ENCODE results near the gene CSF3R. TPM values are rescaled to one million over a fixed set of nuclear protein-coding genes. Genes with fewer than 3 reads are reported as not detected.

Gene CSF3R
- total RNA-seq, 1 experiment from 2014 or later, result not detected

- Mint-ChIP-seq H3K36me3 (ENCODE audit: insufficient read depth in 1 of 3, low read depth in 3 of 3) (no peaks in the 10 kb centered on the region), H3K27ac (peak overlapping the region in 1 of 3 experiments; percentile 67; a peak in 1 of 7 replicates), H3K4me1 (peaks cover 9 to 10% of the 10 kb centered on the region in 2 experiments), H3K27me3 (ENCODE audit: low read depth) (no peaks in the 10 kb centered on the region), H3K9me3 (no peaks in the 10 kb centered on the region), H3K4me3 (no peak overlapping the region)
- H3K4me2 ChIP-seq (ENCODE audit: insufficient read depth, insufficient read length, low read length), result no peak overlapping the region
- no peak overlapping the region for H2BK15ac ChIP-seq (ENCODE audit: low read depth, low read length)
- no peak overlapping the region for H3K27ac ChIP-seq (ENCODE audit: insufficient read length, low read depth, low read length)
- DNase-seq, result no peak
- no peaks in the 10 kb centered on the region for H3K9me3 ChIP-seq (ENCODE audit: control insufficient read depth, low read depth, low read length)
- H2BK12ac ChIP-seq (ENCODE audit: insufficient read length, low read depth, low read length), result no peak overlapping the region
- no peak overlapping the region for H3K56ac ChIP-seq (ENCODE audit: insufficient read length, low read depth, low read length)
- H3K18ac ChIP-seq (ENCODE audit: insufficient read length, low read depth, low read length), result no peak overlapping the region
- H3K27me3 ChIP-seq (ENCODE audit: insufficient read depth, low read length), result no peaks in the 10 kb centered on the region
- H2BK5ac ChIP-seq (ENCODE audit: insufficient read length, low read length), result no peak overlapping the region
- no peaks in the 10 kb centered on the region for H3K23me2 ChIP-seq (ENCODE audit: insufficient read length, low read depth, low read length, poor library complexity, severe bottlenecking)
- H3K79me1 ChIP-seq (ENCODE audit: insufficient read depth, low read depth, low read length, poor library complexity, severe bottlenecking), result no peaks in the 10 kb centered on the region
- no peaks in the 10 kb centered on the region for H4K20me1 ChIP-seq (ENCODE audit: control insufficient read depth, insufficient read depth, insufficient read length)
- no peak overlapping the region for H2BK20ac ChIP-seq (ENCODE audit: low read depth, low read length, poor library complexity, severe bottlenecking)
- no peak overlapping the region for H3K23ac ChIP-seq (ENCODE audit: insufficient read length, low read depth, low read length)
- H3K14ac ChIP-seq (ENCODE audit: insufficient read depth, low read length), result no peak overlapping the region; the same call in 1 of the 2 replicates
- H2BK120ac ChIP-seq (ENCODE audit: low read depth, low read length, poor library complexity, severe bottlenecking), result no peak overlapping the region
- H3K9ac ChIP-seq (ENCODE audit: extremely low read depth, insufficient read length, low read length), result no peak overlapping the region
- no peak overlapping the region for H4K91ac ChIP-seq (ENCODE audit: insufficient read length, low read depth, low read length)
- TF ChIP-seq, protein P1, sequence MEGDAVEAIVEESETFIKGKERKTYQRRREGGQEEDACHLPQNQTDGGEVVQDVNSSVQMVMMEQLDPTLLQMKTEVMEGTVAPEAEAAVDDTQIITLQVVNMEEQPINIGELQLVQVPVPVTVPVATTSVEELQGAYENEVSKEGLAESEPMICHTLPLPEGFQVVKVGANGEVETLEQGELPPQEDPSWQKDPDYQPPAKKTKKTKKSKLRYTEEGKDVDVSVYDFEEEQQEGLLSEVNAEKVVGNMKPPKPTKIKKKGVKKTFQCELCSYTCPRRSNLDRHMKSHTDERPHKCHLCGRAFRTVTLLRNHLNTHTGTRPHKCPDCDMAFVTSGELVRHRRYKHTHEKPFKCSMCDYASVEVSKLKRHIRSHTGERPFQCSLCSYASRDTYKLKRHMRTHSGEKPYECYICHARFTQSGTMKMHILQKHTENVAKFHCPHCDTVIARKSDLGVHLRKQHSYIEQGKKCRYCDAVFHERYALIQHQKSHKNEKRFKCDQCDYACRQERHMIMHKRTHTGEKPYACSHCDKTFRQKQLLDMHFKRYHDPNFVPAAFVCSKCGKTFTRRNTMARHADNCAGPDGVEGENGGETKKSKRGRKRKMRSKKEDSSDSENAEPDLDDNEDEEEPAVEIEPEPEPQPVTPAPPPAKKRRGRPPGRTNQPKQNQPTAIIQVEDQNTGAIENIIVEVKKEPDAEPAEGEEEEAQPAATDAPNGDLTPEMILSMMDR (conservative IDR thresholded peaks at IDR 0.05), result no peak
- H3K79me2 ChIP-seq (ENCODE audit: insufficient read depth, low read length), result no peaks in the 10 kb centered on the region
- no peak overlapping the region for H3T11ph ChIP-seq (ENCODE audit: low read length)
- H3K4ac ChIP-seq (ENCODE audit: low read depth, low read length), result no peak overlapping the region
- H4K8ac ChIP-seq (replicated peaks; ENCODE audit: insufficient read length, low read depth, low read length), result no peak overlapping the region
- no peak overlapping the region for H4K5ac ChIP-seq (ENCODE audit: insufficient read length, low read depth, low read length)
- H2AK5ac ChIP-seq (ENCODE audit: insufficient read length, low read length), result no peak overlapping the region
- no peaks in the 10 kb centered on the region for H3K4me1 ChIP-seq (ENCODE audit: insufficient read depth, low read length)
- no CpG with 5 or more reads among the region's 18 CpGs for WGBS (ENCODE audit: extremely low coverage, insufficient read length, low lambda C conversion rate)
- H2AFZ ChIP-seq (ENCODE audit: low read length), result no peak overlapping the region
These were observed 31.8 kb upstream of the CSF3R start for GRCh38 chr1:36514501-36514900.

All from H9 (cell line).